Kidney (tissue), 14 donors: Measurements from ENCODE around the gene MRLN. TPM values are rescaled to one million over a fixed set of nuclear protein-coding genes. Genes with fewer than 3 reads are reported as not detected.

Source experiments
- DNase-seq, 5 donors: peaks; one replicate each; pipeline ENCODE4 v3.0.0-alpha.2; 2013 to 2020
- FAIRE-seq: peaks from 2 replicates; lab custom pipeline; 2012; peaks lifted over from hg19 to GRCh38; lab: Jason Lieb, UNC
- H3K27ac ChIP-seq, 2 donors: one replicate each; pipeline ENCODE4 v1.7.0; 2013; ENCODE audit warnings: low read depth in 2 of 2, low read length in 2 of 2, inconsistent platforms in 1 of 2
- H3K27me3 ChIP-seq: one replicate; pipeline ENCODE4 v1.7.1; 2013; ENCODE audit warnings: low read length, inconsistent platforms; ENCODE audit not compliant: control insufficient read depth, insufficient read depth
- H3K36me3 ChIP-seq, 3 donors: one replicate each; pipeline versions ENCODE4 v1.7.0 to v1.7.1; 2013; ENCODE audit warnings: low read length in 3 of 3, control low read depth in 1 of 3, inconsistent platforms in 1 of 3; ENCODE audit not compliant: insufficient read depth in 3 of 3, control insufficient read depth in 2 of 3
- H3K4me1 ChIP-seq, 3 donors: one replicate each; pipeline versions ENCODE4 v1.7.0 to v1.7.1; 2013; ENCODE audit warnings: low read length in 3 of 3, inconsistent platforms in 1 of 3, low read depth in 1 of 3; ENCODE audit not compliant: control insufficient read depth in 2 of 3, insufficient read depth in 2 of 3
- H3K4me3 ChIP-seq, 3 donors: one replicate each; pipeline versions ENCODE4 v1.7.0 to v1.8.1; 2013; ENCODE audit warnings: low read length in 3 of 3, control low read depth in 1 of 3, inconsistent platforms in 1 of 3
- H3K9ac ChIP-seq, 3 donors: one replicate each; pipeline versions ENCODE4 v1.7.0 to v1.7.1; 2013; ENCODE audit warnings: low read length in 3 of 3, control low read depth in 1 of 3, inconsistent platforms in 1 of 3
- H3K9me3 ChIP-seq, 3 donors: one replicate each; pipeline versions ENCODE4 v1.7.0 to v1.7.1; 2013; ENCODE audit warnings: low read length in 3 of 3, control low read depth in 1 of 3, inconsistent platforms in 1 of 3; ENCODE audit not compliant: control insufficient read depth in 2 of 3, insufficient read depth in 1 of 3
- CTCF ChIP-seq: IDR thresholded peaks from 3 replicates; pipeline ENCODE4 v1.5.1; 2012; ENCODE audit warnings: mild to moderate bottlenecking, moderate library complexity, borderline replicate concordance; ENCODE audit not compliant: insufficient read depth; ENCODE audit errors: extremely low read depth
- intact Hi-C: fragments of 100-400 bp; cut with DNase I; formaldehyde crosslinking; loops from one replicate; pipeline ENCODE4 v1.11.1; 2022
- polyA plus RNA-seq: library from polyadenylated mRNA; stranded (reverse); fragments of 350-450 nt; fragmentation: Illumina TruSeq; extraction: RNeasy Lipid Tissue Mini Kit (QIAGEN cat#74804); gene quantifications from one replicate; pipeline ENCODE4 v1.2.3, GENCODE V29; 2014; ENCODE audit warnings: low read depth, low replicate concordance; ENCODE audit not compliant: insufficient read depth
- total RNA-seq: library from RNA; stranded (reverse); fragmentation: NEBNext Ultra II Directional; extraction: Animal tissue kit (Norgen Biotek cat#: 25700); gene quantifications from one replicate; pipeline ENCODE4 v1.2.1, GENCODE V29; 2021
- donor health status: control.
- donor health status: control.
- donor health status: control.
- donor health status: control.
- donor health status: control.
- donor health status: DM: yes; HTN: yes; CAD: no.
- donor health status: Normal renal cell carcinoma (clear cell type).

Gene MRLN
- total and polyA plus RNA-seq, 2 donors from 2014 or later, result 24.3 TPM; not detected in 1

GRCh38 chr10:59706851-59707797 is 46.1 kb downstream of the MRLN start:
- H3K9ac ChIP-seq, result peak overlapping the region in 2 of 3 donors; percentile 9 to 64
- H3K4me1 ChIP-seq, result peaks cover 0 to 16% (median 4%) of the 10 kb centered on the region in 3 donors
- peak overlapping the region in 1 of 2 donors; percentile 94 for H3K27ac ChIP-seq
- H3K4me3 ChIP-seq, result peak overlapping the region in 2 of 3 donors; percentile 61 to 79
- no peaks in the 10 kb centered on the region for H3K9me3 ChIP-seq
- H3K27me3 ChIP-seq, result no peaks in the 10 kb centered on the region
- no peak for TF ChIP-seq CTCF
- intact Hi-C loops, result no loop called here
- FAIRE-seq (peak; percentile 11), DNase-seq (no peak)
- no peaks in the 10 kb centered on the region for H3K36me3 ChIP-seq

GRCh38 chr10:59705931-59706330 is 47.3 kb downstream of the MRLN start:
- no peak for TF ChIP-seq CTCF
- no peak for FAIRE-seq

GRCh38 chr10:59704630-59705029 is 48.6 kb downstream of the MRLN start:
- TF ChIP-seq CTCF, result no peak
- H3K27me3 ChIP-seq, result no peaks in the 10 kb centered on the region
- H3K9ac ChIP-seq, result no peak overlapping the region
- H3K36me3 ChIP-seq, result peaks cover 0 to 4% (median 0%) of the 10 kb centered on the region in 3 donors
- peak overlapping the region in 1 of 3 donors; percentile 35 for H3K4me3 ChIP-seq
- no peaks in the 10 kb centered on the region for H3K9me3 ChIP-seq
- H3K4me1 ChIP-seq, result peaks cover 0 to 2% (median 0%) of the 10 kb centered on the region in 3 donors
- peak overlapping the region in 1 of 2 donors; percentile 3 for H3K27ac ChIP-seq
- intact Hi-C loops, result no loop called here
- FAIRE-seq (no peak), DNase-seq (no peak)

More at GRCh38 chr10:59705931-59706330, 47.3 kb downstream of the MRLN start:
- H3K4me3 ChIP-seq, result peak overlapping the region in 2 of 3 donors; percentile 61 to 62
- intact Hi-C loops, result no loop called here
- H3K4me1 ChIP-seq, result peaks cover 0 to 6% (median 6%) of the 10 kb centered on the region in 3 donors
- H3K9ac ChIP-seq, result no peak overlapping the region
- no peak for DNase-seq
- H3K9me3 ChIP-seq, result no peaks in the 10 kb centered on the region
- H3K27me3 ChIP-seq, result no peaks in the 10 kb centered on the region
- no peaks in the 10 kb centered on the region for H3K36me3 ChIP-seq
- H3K27ac ChIP-seq, result peak overlapping the region in 1 of 2 donors; percentile 53
